ENCODE data around the gene GNG7.
"Not testable (repeated sequence)": the region's sequence is repeated elsewhere in the genome, so short reads cannot be mapped to it uniquely, and the experiment has no call there.

The GNG7 gene

DNA sequence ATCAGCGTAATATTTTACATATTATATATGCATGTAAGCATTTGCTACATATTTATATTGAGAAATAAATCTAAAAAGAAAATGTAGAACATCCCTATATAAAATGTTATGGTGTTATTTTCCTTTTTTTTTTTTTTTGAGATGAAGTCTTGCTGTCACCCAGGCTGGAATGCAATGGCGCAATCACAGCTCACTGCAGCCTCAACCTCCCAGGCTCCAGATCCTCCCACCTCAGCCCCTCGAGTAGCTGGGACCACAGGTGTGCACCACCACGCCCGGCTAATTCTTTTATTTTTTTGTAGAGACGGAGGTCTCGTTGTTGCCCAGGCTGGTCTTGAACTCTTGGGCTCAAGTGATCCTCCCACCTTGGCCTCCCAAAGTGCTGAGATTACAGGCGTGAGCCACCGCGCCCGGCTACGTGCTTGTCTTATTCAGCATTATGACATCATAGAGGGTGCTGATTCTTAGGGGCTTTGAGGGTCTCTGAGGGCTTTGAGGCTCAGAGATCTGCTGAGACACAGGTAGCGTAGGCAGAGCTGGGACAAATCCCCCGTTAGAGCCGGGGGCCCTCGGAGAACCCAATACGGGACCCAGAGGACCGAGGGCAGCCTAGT is 124.7 kb downstream of the GNG7 start:
- H3K4me3 ChIP-seq (ENCODE audit: low read depth, low read length) = no peak overlapping the region
- TF ChIP-seq CTCF (conservative IDR thresholded peaks at IDR 0.05; ENCODE audit: low read depth, low read length) = no peak
- DNase-seq (ENCODE audit: low read depth) = peak; percentile 30

DNA sequence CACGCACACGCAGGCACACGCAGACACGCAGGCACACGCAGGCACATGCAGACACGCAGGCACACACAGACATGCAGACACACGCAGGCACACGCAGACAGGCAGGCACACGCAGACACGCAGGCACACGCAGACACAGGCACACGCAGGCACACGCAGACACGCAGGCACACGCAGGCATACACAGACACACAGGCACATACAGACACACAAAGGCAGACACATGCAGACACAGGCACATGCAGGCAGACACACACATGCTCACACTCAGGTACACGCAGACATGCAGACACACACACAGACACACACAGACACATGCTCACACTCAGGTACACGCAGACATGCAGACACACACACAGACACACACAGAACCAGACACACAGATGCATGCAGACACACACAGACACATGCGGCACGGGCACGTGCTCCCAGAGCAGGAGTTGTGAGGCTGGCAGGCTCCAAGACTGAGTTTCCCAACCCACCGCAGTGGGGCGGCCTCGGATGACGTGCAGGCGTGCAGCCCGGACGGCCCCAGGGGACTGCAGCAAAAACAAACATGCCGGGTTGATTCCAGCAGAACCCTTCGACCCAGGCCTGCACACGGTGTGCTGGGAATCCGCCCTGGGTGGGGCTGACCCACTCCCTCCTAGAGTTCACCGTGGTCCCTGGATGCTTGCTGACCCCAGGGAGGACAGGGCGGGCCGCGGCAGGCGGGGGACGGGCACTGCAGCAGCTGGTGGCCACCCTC is 126.6 kb downstream of the GNG7 start:
- no peak for TF ChIP-seq CTCF (conservative IDR thresholded peaks at IDR 0.05; ENCODE audit: low read depth, low read length)
- no peak overlapping the region for H3K4me3 ChIP-seq (ENCODE audit: low read depth, low read length)
- peak; percentile 98 for DNase-seq (ENCODE audit: low read depth)

DNA sequence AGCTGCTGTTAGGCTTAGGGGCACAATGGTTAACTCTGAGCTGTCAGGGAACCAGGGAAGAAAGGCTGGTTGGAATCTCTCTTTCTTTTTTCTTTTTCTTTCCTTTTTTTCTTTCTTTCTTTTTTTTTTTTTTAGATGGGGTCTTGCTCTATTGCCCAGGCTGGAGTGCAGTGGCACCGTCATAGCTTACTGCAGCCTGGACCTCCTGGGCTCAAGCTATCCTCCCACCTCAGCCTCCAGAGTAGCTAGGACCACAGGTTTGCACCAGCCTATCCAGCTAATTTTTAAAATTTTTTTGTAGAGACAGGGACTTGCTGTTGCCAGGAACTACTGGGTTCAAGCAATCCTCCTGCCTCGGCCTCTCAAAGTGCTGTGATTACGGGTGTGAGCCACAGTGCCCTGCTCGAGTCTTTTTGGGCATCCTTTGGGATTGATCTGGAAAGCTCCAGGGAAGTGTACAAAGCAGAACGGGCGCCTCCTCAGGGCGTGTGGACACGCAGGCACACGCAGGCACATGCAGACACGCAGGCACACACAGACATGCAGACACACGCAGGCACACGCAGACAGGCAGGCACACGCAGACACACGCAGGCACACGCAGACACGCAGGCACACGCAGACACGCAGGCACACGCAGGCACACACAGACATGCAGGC is 127.4 kb downstream of the GNG7 start:
- no peak overlapping the region for H3K4me3 ChIP-seq (ENCODE audit: low read depth, low read length)
- no peak for DNase-seq (ENCODE audit: low read depth)
- TF ChIP-seq CTCF (conservative IDR thresholded peaks at IDR 0.05; ENCODE audit: low read depth, low read length) = no peak

GRCh38 chr19:2574478-2574931 is 128.0 kb downstream of the GNG7 start:
- H3K4me3 ChIP-seq (ENCODE audit: low read depth, low read length) = no peak overlapping the region
- DNase-seq (ENCODE audit: low read depth) = no peak
- TF ChIP-seq CTCF (conservative IDR thresholded peaks at IDR 0.05; ENCODE audit: low read depth, low read length) = no peak

DNA sequence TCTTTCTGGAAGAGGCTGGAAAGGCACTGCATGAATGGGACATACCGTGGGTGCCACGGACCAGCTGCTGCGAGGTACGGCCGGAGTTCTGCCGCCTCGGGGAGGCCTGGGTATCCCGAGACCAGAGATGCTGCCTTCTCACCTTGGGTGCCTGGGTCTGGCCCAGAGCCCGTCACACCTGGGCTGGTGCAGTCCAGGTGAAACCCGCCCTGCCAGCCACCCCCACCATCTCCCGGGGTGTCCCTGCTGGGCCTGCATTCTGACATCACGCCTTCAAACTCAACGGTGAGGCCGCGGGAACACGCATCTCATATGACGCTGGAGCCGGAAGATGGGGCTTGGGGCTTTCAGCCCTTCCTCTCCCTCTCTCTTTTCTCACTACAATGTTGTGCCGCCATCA is 128.6 kb downstream of the GNG7 start:
- no peak for DNase-seq (ENCODE audit: low read depth)
- no peak overlapping the region for H3K4me3 ChIP-seq (ENCODE audit: low read depth, low read length)
- TF ChIP-seq CTCF (conservative IDR thresholded peaks at IDR 0.05; ENCODE audit: low read depth, low read length) = no peak

DNA sequence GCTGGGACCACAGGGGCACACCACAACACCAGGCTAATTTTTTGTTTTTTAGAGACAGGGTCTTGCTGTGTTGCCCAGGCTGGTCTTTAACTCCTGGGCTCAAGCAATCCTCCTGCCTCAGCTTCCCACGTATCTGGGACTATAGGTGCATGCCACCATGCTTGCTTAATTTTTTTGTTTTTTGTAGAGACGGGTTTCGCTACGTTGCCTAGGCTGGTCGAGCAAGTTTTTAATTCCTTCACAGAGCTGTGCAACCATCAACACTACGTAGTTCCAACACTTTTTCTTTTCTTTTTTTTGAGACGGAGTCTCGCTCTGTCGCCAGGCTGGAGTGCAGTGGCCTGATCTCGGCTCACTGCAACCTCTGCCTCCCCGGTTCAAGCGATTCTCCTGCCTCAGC is 130.3 kb downstream of the GNG7 start:
- not testable (repeated sequence) for H3K4me3 ChIP-seq (ENCODE audit: low read depth, low read length); DNase-seq (ENCODE audit: low read depth)

DNA sequence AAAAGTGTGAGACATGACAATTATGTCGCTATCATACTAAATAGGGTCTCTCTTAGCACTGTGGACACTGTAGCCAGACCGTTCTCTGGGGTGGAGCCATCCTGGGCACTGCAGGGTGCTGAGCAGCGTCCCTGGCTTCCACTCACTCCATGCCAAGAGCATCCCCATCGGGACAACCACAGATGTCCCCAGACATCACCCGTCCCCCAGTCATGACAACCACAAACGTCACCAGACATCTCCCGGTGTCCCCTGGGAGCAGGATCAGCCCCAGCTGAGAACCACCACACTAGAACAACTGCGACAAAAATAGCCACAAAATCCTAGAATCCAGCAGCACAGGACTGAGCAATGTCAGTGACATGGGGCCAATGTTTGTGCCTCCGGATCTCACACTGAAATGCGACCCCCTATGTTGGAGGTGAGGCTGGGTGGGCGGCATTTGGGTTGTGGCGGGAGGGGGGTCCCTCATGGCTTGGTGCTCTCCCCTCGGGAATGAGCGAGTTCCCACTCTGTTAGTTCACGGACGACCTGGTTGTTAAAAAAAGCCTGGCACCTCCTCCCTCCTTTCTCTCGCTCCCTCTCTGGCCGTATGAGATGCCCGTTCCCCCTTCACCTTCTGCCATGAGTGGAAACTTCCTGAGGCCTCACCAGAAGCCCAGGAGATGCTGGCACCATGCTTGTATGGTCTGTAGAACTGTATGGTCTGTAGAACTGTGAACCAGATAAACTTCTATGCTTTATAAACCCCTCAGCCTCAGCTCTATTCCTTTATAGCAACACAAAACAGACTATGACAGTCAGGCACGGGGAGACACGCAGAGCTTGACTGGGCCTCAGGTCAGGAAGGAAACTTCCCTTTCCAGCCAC is 132.7 kb downstream of the GNG7 start:
- no peak for TF ChIP-seq CTCF (conservative IDR thresholded peaks at IDR 0.05; ENCODE audit: low read depth, low read length)
- H3K4me3 ChIP-seq (ENCODE audit: low read depth, low read length) = no peak overlapping the region
- no peak for DNase-seq (ENCODE audit: low read depth)
